T-helper 22 cell (primary cell): ENCODE measurements around the gene FTL.
"Not testable (repeated sequence)": the region's sequence is repeated elsewhere in the genome, so short reads cannot be mapped to it uniquely, and the experiment has no call there.

ENCODE experiments used
- DNase-seq: peaks from one replicate; pipeline ENCODE4 v3.0.0-alpha.2; 2020; ENCODE audit warnings: low read depth

Gene FTL

DNA sequence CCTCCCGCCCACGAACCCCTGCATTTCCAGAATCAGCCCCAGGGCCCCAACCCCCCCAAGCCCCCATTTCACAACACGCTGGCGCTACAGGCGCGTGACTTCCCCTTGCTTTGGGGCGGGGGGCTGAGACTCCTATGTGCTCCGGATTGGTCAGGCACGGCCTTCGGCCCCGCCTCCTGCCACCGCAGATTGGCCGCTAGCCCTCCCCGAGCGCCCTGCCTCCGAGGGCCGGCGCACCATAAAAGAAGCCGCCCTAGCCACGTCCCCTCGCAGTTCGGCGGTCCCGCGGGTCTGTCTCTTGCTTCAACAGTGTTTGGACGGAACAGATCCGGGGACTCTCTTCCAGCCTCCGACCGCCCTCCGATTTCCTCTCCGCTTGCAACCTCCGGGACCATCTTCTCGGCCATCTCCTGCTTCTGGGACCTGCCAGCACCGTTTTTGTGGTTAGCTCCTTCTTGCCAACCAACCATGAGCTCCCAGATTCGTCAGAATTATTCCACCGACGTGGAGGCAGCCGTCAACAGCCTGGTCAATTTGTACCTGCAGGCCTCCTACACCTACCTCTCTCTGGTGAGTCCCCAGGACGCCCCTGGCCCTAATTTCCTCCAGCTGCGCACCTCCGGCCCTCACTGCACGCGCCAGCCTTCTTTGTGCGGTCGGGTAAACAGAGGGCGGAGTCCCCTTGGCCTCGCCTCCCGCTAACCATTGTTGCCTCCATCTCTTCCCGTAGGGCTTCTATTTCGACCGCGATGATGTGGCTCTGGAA lies at the start of gene FTL:
Gene FTL, plus strand, starts transcription at position 270 of the 766 bp plus-strand sequence. Its CDS starts 199 bp downstream, at position 469.
- DNase-seq: peak; percentile 82

DNA sequence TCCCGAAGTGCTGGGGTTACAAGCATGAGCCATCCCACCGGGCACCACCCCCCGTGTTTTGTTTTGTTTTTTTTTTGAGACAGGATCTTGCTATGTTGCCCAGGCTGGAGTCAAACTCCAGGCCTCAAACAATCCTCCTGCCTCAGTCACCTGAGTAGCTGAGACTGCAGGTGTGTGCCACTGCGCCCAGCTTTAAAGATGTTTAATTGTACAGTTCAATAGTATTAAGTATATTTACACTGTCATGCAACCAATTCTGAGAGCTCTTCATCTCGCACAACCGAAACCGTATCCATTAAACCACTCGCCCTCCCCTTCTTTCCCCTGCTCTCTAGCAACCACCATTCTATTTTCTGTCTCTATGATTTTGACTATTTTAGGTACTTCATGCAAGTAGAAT lies 49.4 kb upstream of the FTL start:
- no peak for DNase-seq

DNA sequence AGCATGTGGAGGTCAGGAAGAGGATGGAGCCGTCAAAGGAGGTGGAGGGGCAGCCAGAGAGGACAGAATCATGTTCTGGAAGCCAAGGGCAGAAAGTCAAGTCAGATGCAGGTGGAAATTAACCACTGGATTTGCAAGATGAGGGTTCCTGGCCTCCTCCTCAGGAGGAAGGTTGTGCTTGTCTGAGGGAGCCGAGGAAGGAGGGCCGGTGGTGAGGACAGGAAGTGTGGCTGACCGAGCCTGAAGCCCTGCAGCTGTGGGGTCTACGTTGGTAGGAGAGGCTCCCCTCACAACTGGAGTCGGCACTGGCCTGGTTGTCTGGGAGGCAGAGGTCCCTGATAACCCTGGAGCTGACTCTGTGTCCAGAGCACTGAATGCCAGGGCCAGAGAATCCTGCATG lies 47.0 kb upstream of the FTL start:
- no peak for DNase-seq

DNA sequence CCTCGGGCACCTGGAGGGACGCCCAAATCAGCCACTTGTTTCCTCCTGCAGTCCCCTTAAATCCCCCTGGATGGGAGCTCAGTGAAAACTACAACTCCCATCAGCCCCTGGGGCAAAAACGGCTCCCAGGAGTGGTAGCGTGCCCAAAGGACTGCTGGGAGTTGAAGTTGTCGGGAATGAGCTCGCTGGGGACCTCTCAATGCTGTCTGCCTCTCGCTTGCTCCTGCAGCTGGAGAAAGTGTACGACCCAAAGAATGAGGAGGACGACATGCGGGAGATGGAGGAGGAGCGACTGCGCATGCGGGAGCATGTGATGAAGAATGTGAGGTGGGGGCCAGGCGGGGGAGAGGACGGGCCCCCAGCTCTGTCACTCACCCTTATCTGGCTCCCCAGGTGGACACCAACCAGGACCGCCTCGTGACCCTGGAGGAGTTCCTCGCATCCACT lies 46.3 kb upstream of the FTL start:
- DNase-seq: no peak

DNA sequence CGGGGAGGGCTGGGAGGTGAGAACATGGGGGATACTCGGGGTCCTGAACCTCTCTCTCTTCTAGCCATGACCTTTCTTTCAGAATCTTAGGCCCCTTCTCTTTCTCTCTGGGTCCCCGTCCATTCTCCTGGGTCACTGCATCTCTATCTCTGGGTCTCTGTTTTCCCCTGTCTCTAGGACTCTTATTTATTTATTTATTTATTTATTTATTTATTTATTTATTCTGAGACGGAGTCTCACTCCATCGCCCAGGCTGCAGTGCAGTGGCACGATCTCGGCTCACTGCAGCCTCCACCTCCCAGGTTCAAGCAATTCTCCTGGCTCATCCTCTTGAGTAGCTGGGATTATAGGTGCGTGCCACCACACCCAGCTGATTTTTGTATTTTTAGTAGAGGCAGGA lies 45.8 kb upstream of the FTL start:
- DNase-seq: not testable (repeated sequence)

DNA sequence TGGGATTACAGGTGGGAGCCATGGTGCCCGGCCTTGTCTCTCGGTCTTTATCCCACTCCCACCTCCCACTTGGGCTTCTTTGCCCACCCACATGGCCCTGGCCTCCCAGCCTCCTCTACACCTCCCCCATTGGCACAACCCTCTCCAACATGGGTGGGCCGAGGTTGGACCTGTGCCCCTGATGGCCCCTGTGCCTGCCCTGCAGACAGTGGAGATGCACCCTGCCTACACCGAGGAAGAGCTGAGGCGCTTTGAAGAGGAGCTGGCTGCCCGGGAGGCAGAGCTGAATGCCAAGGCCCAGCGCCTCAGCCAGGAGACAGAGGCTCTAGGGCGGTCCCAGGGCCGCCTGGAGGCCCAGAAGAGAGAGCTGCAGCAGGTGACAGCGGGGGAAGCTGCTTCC lies 44.2 kb upstream of the FTL start:
- no peak for DNase-seq

DNA sequence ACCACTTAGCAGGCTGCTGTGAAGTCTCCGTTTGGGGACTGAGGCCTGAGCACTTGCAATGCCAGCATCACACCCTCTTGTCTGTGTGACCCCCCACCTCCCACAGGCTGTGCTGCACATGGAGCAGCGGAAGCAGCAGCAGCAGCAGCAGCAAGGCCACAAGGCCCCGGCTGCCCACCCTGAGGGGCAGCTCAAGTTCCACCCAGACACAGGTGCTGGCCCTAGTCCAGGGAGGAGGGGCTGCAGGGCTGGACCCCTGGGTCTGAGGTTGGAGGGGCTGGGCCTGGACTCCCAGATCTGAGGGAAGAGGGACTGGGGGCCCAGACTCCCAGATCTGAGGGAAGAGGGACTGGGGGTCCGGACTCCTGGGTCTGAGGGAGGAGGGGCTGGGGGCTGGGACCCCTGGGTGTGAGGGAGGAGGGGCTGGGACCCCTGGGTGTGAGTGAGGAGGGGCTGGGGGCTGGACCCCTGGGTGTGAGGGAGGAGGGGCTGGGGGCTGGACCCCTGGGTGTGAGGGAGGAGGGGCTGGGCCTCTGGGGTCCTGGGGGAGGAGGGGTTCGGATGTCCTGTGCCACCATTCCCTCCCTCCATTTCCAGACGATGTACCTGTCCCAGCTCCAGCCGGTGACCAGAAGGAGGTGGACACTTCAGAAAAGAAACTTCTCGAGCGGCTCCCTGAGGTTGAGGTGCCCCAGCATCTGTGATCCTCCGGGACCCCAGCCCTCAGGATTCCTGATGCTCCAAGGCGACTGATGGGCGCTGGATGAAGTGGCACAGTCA lies 43.2 kb upstream of the FTL start:
- no peak for DNase-seq

DNA sequence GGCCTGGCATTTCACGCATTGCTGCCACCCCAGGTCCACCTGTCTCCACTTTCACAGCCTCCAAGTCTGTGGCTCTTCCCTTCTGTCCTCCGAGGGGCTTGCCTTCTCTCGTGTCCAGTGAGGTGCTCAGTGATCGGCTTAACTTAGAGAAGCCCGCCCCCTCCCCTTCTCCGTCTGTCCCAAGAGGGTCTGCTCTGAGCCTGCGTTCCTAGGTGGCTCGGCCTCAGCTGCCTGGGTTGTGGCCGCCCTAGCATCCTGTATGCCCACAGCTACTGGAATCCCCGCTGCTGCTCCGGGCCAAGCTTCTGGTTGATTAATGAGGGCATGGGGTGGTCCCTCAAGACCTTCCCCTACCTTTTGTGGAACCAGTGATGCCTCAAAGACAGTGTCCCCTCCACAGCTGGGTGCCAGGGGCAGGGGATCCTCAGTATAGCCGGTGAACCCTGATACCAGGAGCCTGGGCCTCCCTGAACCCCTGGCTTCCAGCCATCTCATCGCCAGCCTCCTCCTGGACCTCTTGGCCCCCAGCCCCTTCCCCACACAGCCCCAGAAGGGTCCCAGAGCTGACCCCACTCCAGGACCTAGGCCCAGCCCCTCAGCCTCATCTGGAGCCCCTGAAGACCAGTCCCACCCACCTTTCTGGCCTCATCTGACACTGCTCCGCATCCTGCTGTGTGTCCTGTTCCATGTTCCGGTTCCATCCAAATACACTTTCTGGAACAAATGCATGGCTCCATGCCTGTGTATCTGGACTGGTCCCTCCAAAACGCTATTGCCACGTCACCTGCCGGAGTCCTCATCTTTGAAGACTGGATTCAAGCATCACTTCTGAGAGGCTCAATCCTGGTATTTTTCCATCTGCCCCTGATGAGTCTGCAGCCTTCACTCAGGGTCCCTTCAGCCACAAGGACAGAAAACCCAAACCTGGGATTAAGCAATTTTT lies 42.3 kb upstream of the FTL start:
- no peak for DNase-seq

DNA sequence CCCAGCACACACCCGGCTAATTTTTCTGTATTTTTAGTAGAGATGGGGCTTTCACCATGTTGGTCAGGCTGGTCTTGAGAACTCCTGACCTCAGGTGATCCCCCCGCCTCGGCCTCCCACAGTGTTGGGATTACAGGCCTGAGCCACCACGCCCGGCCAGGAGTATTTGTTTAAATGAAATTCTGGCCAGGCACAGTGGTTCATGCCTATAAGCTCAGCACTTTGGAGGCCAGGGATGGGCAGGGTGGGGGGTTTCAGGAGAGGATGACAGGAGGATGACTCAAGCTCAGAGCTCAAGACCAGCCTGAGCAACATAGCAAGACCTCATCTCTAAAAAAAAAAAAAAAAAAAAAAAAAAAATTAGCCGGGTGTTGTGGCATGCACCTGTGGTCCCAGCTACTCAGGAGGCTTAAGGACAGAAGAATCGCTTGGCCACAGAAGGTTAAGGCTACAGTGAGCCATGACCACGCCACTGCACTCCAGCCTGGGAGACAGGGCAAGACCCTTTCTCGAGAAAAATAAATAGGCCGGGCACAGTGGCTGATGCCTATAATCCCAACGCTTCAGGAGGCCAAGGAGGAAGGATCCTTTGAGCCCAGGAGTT lies 39.8 kb upstream of the FTL start:
- no peak for DNase-seq

DNA sequence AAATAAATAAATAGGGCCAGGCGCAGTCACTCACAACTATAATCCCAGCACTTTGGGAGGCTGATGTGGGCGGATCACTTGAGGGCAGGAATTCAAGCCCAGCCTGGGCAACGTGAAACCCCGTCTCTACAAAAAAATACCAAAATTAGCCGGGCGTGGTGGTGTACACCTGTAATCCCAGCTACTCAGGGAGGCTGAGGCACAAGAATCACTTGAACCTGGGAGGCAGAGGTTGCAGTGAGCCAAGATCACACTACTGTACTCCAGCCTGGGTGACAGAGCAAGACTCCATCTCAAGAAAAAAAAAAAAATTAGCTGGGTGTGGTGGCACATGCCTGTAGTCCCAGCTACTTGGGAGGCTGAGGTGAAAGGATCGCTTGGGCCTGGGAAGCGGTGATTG lies 39.2 kb upstream of the FTL start:
- not testable (repeated sequence) for DNase-seq

DNA sequence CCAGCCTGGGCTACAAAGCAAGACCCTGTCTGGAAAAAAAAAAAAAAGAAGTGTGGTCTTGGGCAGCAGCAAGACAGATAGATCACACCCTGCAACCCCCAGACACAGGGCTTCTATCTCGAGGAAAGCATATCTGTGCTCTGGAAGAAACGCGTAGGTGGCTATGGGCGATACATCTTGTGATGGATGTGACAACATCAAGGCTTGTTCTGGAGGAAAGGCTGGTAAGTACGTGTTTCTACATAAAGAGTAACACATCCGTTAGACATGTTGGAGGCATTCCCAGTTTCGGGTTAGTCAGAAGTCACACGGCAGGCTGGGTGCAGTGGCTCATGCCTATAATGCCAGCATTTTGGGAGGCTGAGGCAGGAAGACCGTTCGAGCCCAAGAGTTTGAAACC lies 38.2 kb upstream of the FTL start:
- DNase-seq: no peak

DNA sequence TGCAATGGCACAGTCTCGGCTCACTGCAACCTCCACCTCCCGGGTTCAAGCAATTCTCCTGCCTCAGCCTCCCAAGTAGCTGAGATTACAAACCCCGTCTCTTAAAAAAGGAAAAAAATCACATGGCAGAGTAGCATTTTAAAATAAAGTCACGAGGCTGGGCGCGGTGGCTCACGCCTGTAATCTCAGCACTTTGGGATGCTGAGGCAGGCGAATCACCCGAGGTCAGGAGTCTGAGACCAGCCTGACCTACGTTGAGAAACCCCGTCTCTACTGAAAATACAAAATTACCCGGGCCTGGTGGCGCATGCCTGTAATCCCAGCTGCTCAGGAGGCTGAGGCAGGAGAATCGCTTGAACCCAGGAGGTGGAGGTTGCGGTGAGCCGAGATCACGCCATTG lies 37.4 kb upstream of the FTL start:
- not testable (repeated sequence) for DNase-seq

DNA sequence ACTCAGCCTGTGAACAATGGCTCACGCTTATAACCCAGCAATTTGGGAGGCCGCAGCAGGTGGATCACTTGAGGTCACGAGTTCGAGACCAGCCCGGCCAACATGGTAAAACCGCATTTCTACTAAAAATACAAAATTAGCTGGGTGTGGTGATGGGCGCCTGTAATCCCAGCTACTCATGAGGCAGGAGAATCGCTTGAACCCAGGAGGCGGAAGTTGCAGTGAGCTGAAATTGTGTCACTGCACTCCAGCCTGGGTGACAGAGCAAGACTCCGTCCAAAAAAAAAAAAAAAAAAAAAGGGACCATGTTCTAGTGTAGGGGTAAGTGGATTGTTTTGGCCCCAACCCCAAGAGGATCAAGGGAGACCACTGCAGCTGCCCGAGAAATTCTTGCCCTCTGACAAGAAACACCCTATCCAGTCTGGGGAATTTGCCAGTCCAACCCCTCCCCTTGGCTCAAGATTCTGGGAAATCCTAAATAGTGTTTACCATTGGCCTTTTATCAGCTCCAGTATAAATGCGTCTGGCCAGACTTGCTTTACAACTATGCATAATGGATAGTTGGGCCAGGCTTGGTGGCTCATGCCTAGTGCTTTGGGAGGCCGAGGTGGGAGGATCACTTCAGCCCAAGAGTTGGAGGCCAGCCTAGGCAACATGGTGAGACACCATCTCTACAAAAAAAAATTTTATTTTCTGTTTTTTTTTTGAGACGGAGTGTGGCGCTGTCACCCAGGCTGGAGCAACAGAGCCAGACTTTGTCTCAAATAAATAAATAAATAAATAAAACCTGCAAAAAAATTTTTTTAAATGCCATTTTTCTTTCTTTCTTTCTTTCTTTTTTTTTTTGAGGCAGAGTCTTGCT lies 36.7 kb upstream of the FTL start:
- no peak for DNase-seq

DNA sequence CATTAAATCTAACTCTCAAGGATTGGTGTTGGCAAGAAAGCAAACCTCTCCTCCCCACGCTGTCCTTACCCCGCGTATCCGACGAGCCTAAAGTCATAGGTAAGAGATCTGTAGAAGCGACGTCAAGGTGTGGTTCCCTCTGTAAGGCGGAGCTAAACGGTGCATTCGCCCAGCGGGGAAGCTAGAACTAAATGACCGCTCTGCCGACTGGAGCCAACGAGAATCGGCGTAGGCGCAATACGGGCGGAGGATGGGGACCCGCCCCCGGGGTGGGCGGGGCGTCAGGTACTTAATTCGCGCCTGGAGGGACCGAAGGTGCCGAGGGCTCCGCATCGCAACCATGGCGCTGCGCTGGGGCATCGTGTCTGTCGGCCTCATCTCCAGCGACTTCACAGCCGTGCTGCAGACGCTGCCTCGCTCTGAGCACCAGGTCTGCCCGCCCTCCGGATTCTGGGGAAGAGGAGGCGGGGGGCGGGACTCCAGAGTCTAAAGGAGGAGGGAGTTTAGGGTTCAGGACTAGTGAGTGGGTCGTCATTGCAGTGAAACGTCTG lies 31.7 kb upstream of the FTL start, which contains the start of gene DHDH:
Gene DHDH, plus strand, starts transcription at position 318 of the 551 bp plus-strand sequence. Its CDS starts 23 bp downstream, at position 341.
- DNase-seq: peak; percentile 79

DNA sequence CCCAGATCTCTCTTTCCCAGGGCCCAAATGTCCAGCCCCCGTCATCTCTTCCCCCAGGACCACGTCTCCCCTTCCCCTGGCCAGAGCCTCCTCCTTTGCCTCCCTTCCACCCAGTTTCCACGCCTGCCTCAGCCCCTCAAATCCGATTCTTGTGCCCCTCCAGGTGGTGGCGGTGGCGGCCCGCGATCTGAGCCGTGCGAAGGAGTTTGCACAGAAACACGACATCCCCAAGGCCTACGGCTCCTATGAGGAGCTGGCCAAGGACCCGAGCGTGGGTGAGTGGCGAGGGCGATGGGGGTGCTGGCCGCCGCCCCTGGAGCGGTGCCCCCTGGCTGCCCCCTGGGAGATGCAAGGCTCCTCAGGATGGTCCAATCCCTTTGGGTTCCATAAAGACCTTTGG lies 30.3 kb upstream of the FTL start:
- no peak for DNase-seq

DNA sequence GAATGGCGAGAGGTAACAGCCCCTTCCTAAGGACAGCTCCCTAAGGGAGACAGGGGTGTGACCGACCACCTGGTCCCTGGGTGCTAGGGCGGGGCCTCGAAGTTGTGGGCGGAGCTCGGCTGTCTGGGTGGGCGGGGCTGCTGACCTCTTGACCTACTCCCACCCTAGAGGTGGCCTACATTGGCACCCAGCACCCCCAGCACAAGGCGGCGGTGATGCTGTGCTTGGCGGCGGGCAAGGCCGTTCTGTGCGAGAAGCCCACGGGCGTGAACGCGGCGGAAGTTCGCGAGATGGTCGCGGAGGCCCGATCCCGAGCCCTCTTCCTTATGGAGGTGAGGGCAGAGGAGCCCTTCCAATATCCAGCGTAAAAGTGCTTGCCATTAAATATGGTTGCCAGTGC lies 29.2 kb upstream of the FTL start:
- no peak for DNase-seq

DNA sequence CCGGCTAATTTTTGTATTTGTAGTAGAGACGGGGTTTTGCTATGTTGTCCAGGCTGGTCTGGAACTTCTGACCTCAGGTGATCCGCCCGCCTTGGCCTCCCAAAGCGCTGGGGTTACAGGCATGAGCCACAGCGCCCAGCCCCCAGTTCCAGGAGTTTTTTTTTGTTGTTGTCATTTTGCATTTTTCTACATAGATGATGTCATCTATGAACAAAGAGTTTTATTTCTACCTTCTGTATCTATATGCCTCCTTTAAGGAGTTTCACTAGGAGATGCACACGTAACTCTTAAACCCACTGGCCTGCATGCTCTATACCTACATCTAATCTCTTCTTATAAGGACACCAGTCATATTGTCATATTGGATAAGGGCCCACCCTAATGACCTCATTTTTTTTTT lies 26.9 kb upstream of the FTL start:
- DNase-seq: no peak

DNA sequence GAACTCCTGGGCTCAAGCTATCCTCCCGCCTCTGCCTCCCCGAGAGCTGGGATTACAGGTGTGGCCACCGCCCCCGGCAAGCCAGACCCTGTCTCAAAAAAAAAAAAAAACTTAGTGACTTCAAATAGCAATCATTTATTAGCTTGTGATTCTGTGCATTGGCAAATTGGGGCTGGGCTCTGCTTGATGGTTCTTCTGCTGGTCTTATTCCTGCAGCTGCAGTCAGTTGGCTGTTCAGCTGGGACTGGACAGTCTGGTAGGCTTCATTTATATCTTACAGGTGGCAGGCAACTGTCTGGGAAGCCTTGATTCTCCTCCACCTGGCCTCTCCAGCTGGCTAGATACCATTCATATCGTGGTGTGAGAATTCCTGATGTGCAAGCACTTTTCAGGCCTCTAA lies 24.2 kb upstream of the FTL start:
- no peak for DNase-seq

DNA sequence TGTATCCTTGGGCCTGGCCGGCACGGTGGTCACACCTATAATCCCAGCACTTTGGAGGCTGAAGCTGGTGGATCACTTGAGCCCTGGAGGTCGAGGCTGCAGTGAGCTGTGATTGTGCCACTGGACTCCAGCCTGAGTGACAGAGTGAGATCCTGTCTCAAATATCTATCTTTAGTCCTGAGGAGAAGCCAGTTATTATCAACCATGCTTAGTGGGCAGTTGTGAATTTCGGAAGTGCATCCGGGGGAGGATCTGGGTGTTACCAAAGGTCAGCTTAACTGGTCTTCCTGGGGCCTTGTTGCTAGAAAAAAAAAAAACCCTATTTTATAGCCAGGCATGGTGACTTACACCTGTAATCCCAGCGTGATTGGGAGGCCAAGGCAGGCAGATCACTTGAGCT lies 22.0 kb upstream of the FTL start:
- no peak for DNase-seq

DNA sequence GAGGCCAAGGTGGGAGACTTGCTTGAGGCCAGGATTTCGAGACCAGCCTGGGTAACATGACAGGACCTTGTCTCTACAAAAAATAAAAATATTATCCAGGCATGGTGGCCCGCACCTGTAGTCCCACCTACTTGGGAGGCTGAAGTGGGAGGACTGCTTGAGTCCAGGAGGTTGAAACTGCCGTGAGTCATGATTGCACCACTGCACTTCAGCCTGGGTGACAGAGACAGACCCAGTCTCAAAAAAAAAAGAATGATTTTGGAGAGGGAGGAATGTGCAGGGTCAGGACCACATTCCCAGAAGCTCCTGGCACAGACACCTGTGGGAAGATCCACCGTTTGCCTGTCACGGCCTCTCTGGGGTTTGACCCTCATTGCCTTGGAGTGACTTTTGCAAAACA lies 19.7 kb upstream of the FTL start:
- DNase-seq: no peak

DNA sequence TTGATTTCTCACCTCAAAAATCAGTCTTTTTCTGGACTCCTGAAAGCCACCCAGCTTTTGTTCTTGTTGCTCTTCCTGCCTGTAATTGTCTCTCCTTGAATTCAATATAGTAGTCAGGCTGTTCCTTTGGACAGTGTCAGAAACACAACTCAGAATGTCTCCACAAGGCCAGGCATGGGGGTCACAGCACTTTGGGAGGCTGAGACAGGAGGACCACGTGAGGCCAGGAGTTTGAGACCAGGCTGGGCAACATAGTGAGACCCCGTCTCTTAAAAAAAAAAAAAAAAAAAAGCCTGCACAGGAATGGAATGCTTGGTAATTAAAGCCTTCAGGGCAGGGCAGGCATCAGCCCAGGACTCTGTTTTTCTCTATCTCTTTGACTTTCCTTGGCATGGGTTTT lies 19.3 kb upstream of the FTL start:
- DNase-seq: no peak
